Stimulated activated CD8-positive, alpha-beta memory T cell treated with anti-CD3 and anti-CD28 coated beads, Interleukin-7, amount 100 ng/mL, for 1 hour (primary cell): ENCODE data around the gene RHBG.
A peak's percentile ranks its signal among the peaks of the same experiment; 100 is the strongest.
"Not testable (repeated sequence)": the region's sequence is repeated elsewhere in the genome, so short reads cannot be mapped to it uniquely, and the experiment has no call there.

Experiments used
- DNase-seq, 2 donors: peaks; one replicate each; pipeline ENCODE4 v3.0.0-alpha.2; 2020; ENCODE audit warnings: low read depth in 2 of 2

Gene RHBG

DNA sequence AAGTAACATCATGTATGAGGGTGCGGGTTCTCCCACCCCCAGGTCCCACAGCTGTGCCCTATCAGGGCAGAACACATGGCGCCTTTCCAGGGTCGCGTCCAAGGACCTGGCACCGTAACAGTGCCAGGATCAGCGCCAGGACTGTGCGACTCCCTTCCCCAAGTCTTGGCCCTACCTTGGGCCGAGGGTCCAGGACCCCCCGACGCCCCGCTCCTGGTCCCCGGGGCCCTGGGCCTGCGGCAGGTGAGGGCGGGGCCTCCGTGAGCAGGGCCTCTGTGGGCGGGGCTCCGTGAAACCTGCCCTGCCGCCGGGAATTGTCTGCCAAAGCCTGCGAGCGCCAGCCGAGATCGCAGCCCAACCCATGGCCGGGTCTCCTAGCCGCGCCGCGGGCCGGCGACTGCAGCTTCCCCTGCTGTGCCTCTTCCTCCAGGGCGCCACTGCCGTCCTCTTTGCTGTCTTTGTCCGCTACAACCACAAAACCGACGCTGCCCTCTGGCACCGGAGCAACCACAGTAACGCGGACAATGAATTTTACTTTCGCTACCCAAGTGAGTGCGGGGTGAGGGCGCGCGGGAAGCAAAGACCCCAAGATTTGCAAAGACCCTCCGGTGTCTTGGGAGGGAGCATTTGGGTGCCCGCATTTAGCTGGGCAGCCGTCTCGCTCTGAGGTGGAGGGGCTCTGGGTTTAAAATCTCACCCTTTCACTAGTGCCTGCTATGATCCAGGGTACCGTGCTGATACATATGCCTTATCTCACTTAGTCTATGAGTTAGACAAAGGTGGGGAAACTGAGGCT is at the start of gene RHBG:
TSS of gene RHBG (plus strand) at position 323 of the 796 bp plus-strand sequence. CDS start at position 362, 39 bp downstream.
- DNase-seq = no peak

- no peak for DNase-seq
Measured at GRCh38 chr1:156319664-156320063, 49.3 kb upstream of the RHBG start.

GRCh38 chr1:156320560-156320959 is 48.5 kb upstream of the RHBG start:
- no peak for DNase-seq

DNA sequence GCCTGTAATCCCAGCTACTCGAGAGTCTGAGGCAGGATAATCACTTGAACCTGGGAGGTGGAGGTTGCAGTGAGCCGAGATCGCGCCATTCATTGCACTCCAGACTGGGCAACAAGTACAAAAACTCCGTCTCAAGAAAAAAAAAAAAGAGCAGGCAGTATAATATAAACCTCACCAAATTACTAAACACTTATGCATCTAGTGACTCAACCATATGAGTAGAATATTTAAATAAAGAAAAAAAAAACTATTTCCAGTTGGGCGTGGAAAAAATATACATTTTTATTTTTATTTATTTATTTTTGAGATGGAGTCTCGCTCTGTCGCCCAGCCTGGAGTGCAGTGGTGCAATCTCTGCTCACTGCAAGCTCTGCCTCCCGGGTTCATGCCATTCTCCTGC is 45.8 kb upstream of the RHBG start:
- DNase-seq = not testable (repeated sequence)

DNA sequence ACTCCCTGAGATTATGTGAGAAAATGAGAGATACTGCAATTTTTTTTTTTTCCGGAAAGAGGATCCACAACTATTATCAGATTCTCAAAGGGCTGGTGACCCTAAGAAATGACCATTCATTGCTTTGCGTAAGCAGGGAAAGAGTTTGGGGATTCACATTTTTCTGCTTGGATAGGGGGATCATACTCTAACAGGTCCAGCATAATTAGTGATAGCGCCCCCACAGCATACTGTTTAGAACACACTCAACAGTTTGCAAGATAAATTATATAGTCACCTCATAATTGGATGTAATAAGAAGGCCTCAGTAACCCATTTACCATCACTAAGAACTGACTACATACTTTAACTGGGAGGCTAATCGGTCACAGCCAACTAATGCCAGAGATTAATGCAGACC is 32.8 kb upstream of the RHBG start:
- DNase-seq = no peak

GRCh38 chr1:156337052-156337887 is 31.7 kb upstream of the RHBG start:
- no peak for DNase-seq

- no peak for DNase-seq
Measured at GRCh38 chr1:156337888-156338179, 31.2 kb upstream of the RHBG start.

- peak; percentile 98 to 99 for DNase-seq
Measured at GRCh38 chr1:156338180-156338976, 30.6 kb upstream of the RHBG start, which contains the start of the genes CCT3 and TSACC. Gene CCT3 (minus strand): TSS chr1:156338292. CDS start chr1:156338184, 108 bp downstream. Gene TSACC (plus strand): TSS chr1:156338526. CDS start chr1:156339758, 1,232 bp downstream.

GRCh38 chr1:156342166-156342955 is 26.6 kb upstream of the RHBG start:
- no peak for DNase-seq

GRCh38 chr1:156344409-156344808 is 24.6 kb upstream of the RHBG start:
- no peak for DNase-seq

GRCh38 chr1:156346035-156346434 is 23.0 kb upstream of the RHBG start:
- DNase-seq = not testable (repeated sequence)

DNA sequence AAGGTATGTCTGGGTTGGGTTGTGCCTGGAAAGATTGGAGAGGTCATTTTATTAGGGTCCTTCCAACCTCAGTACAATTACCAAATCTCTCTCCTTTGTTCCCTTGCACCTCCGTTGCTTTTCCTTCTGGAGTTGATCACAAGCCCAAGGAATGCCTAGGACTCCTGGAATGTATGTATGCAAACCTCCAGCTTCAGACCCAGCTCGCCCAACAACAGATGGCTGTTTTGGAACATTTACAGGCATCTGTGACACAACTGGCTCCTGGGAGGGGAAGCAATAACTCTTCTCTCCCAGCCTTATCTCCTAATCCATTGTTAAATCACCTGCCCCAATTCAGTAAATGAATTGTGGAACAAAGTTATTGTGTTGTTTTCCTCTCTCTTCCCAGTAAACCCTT is 22.4 kb upstream of the RHBG start:
- DNase-seq = no peak

DNA sequence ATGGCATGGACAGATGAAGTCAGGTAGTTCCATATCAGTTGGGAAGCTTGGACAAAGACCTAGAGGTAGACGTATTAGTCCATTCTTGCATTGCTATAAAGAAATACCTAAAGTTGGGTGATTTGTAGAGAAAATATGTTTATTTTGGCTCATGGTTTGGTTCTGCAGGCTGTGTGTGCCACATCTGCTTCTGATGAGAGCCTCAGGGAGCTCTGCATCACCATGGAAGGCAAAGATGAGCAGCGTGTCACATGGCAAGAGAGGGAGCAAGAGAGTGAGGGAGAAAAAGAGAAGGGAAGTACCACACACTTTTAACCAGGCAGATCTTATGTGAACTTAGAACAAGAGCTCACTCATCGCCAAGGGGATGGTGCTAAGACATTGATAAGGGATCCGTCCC is 21.7 kb upstream of the RHBG start:
- DNase-seq = no peak

DNA sequence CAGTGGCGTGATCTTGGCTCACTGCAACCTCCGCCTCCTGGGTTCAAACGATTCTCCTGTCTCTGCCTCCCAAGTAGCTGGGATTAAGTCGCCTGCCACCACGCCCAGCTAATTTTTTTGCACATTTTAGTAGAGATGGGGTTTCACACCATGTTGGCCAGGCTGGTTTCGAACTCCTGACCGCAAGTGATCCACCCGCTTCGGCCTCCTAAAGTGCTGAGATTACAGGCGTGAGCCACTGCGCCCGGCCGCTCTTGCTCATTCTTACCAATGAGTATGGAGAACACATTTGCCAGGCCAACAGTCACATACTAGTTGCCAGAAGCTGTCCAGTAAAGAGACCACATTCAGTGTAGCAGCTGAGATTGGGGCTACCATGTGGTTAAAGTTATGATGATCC is 16.5 kb upstream of the RHBG start:
- DNase-seq = not testable (repeated sequence)

DNA sequence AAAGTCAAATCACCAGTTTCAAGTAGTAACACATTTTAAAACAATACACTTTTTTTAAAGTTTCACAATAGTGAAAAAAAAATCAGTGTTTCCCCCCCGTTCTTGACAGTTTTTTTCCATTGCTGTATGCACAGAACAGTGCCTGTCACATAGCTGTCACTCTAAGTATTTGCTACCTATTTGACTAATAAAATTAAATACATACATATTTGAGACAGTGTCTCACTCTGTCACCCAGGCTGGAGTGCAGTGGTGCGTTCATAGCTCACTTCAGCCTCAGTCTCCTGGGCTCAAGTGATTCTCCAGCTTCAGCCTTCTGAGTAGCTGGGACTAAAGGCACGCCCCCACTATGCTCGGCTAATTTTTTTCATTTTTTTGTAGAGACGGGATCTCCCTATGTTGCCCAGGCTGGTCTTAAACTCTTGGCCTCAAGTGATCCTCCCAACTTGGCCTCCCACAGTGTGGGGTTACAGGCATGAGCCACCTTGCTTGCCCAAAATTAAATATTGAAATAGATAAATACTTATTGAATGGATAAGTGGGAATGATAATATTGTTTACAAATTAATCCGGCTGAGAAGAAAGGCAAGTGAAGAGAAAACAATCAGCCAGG is 12.6 kb upstream of the RHBG start:
- no peak for DNase-seq

- DNase-seq = peak; percentile 23 to 33
Measured at GRCh38 chr1:156356875-156357534, 12.0 kb upstream of the RHBG start.

DNA sequence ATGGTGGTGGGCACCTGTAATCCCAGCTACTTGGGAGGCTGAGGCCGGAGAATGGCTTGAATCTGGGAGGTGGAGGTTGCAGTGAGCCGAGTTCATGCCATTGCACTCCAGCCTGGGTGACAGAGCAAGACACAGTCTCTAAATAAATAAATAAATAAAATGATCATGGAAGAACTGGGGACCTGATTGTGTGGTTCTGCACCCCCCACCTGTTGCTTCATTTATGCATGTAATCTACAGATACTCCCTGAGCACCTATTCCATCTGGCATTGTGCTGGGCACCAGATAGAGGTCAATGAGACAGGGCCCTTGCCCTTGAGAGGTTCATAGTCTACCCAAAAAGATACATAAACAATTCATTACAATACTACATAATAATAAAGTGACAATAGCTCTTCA is 11.0 kb upstream of the RHBG start:
- no peak for DNase-seq

- DNase-seq = no peak
Measured at GRCh38 chr1:156358641-156359040, 10.4 kb upstream of the RHBG start.

GRCh38 chr1:156359249-156359648 is 9.8 kb upstream of the RHBG start:
- DNase-seq = no peak

- DNase-seq = no peak
Measured at GRCh38 chr1:156359973-156360372, 9.0 kb upstream of the RHBG start.
